Ishikawa (cell line): ENCODE data around the gene TIMP1.

Source experiments
- CREB1 ChIP-seq: IDR thresholded peaks from 2 replicates; pipeline ENCODE4 v1.6.1; 2012; ENCODE audit warnings: low read depth
- EP300 ChIP-seq: IDR thresholded peaks from 2 replicates; pipeline ENCODE4 v1.6.1; 2012; ENCODE audit warnings: borderline replicate concordance
- FOXM1 ChIP-seq: IDR thresholded peaks from 2 replicates; pipeline ENCODE4 v1.6.1; 2012; ENCODE audit warnings: low read depth, borderline replicate concordance
- RAD21 ChIP-seq: IDR thresholded peaks from 2 replicates; pipeline ENCODE4 v1.6.1; 2012; ENCODE audit warnings: low read depth
- REST ChIP-seq: IDR thresholded peaks from 2 replicates; pipeline ENCODE4 v1.6.1; 2012; ENCODE audit warnings: low read depth, mild to moderate bottlenecking
- TAF1 ChIP-seq: IDR thresholded peaks from 2 replicates; pipeline ENCODE4 v1.6.1; 2012; ENCODE audit warnings: low read depth, mild to moderate bottlenecking
- TCF12 ChIP-seq: IDR thresholded peaks from 2 replicates; pipeline ENCODE4 v1.6.1; 2012; ENCODE audit warnings: low read depth
- ZBTB7A ChIP-seq: IDR thresholded peaks from 2 replicates; pipeline ENCODE4 v1.6.1; 2012; ENCODE audit warnings: low read depth

- TF ChIP-seq EP300 (no peak), FOXM1 (no peak), REST (no peak), ZBTB7A (no peak), TCF12 (no peak), CREB1 (no peak), TAF1 (no peak), RAD21 (no peak)
Observed at GRCh38 chrX:47573341-47574075, 8.7 kb upstream of the TIMP1 start.
